Subcutaneous abdominal adipose tissue (tissue), 5 donors: ENCODE data around the gene CD7.

ENCODE experiments used
- H3K27ac ChIP-seq: one replicate; pipeline ENCODE4 v1.7.0; 2013; ENCODE audit warnings: low read depth, mild to moderate bottlenecking, inconsistent platforms, low read length, moderate library complexity
- H3K27me3 ChIP-seq, 5 donors: one replicate each; pipeline ENCODE4 v1.7.0; 2013; ENCODE audit warnings: low read length in 5 of 5, inconsistent platforms in 1 of 5; ENCODE audit not compliant: control insufficient read depth in 5 of 5, insufficient read depth in 4 of 5
- H3K36me3 ChIP-seq, 5 donors: one replicate each; pipeline ENCODE4 v1.7.0; 2013; ENCODE audit warnings: low read length in 5 of 5; ENCODE audit not compliant: control insufficient read depth in 5 of 5, insufficient read depth in 5 of 5
- H3K4me1 ChIP-seq, 5 donors: one replicate each; pipeline ENCODE4 v1.7.0; 2013; ENCODE audit warnings: low read length in 5 of 5, mild to moderate bottlenecking in 3 of 5, moderate library complexity in 1 of 5; ENCODE audit not compliant: control insufficient read depth in 5 of 5, insufficient read depth in 5 of 5
- H3K4me3 ChIP-seq, 5 donors: one replicate each; pipeline ENCODE4 v1.7.0; 2013; ENCODE audit warnings: low read length in 5 of 5, low read depth in 1 of 5
- H3K9ac ChIP-seq, 5 donors: one replicate each; pipeline ENCODE4 v1.7.0; 2013; ENCODE audit warnings: low read length in 5 of 5, mild to moderate bottlenecking in 4 of 5, moderate library complexity in 3 of 5
- H3K9me3 ChIP-seq, 5 donors: one replicate each; pipeline ENCODE4 v1.7.0; 2013; ENCODE audit warnings: low read length in 5 of 5; ENCODE audit not compliant: control insufficient read depth in 5 of 5
- donor health status: healthy.
- donor health status: healthy.
- donor health status: healthy.
- donor health status: healthy.
- donor health status: healthy.

The CD7 gene

DNA sequence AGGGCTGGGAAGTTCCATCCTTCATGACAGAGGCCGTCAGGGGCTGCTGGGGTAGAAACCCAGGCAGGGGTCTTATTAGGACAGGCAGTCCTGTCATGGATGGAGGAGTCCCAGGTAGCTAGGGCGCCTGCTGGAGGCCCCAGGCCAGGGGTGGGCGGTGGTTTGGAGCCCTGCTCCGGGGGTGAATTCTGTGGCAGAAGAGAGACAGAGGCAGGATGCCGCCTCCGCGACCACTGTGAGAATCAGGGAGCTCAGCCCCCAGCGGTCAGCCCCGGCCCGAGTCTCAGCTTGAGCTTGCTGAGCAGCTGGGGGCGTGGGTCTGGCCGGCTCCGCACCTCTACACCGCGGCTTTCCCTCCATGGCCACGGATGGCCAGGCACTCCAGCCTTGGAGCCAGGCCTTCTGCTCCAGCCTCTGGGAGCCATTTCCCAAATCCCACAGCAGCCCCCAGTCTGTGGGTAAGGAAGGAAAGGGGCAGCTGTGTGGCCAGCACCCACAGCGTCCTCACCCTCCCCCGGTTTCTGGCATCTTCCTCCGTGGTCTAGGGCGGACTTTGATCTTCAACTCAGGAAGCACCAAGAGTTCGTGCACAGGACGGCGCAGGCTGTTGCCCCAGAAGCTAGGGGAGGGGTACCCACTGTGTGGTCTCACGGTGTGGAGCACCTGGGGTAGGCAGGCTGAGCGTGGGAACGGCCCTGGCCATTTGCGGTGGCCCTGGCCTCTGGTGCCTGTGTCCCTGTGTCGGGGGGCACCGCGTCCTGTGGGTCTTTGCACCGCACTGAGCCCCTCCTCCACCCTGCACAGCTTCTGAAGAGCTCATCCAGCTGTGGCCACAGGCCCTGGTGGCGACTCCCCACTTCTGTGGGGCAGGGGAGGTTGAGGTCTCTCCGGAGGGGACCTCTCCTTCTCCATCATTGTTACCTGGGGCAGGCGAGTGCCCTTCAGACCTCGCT is 14.1 kb downstream of the CD7 start:
- no peaks in the 10 kb centered on the region for H3K36me3 ChIP-seq
- peaks cover 3 to 21% (median 7%) of the 10 kb centered on the region in 5 donors for H3K27me3 ChIP-seq
- no peak overlapping the region for H3K27ac ChIP-seq
- H3K9ac ChIP-seq: no peak overlapping the region
- no peaks in the 10 kb centered on the region for H3K9me3 ChIP-seq
- peaks cover 0 to 18% (median 9%) of the 10 kb centered on the region in 5 donors for H3K4me1 ChIP-seq
- no peak overlapping the region for H3K4me3 ChIP-seq

- Histone ChIP-seq H3K9ac (no peak overlapping the region), H3K4me1 (peaks cover 0 to 25% (median 16%) of the 10 kb centered on the region in 5 donors), H3K27ac (no peak overlapping the region), H3K27me3 (peaks cover 0 to 21% (median 7%) of the 10 kb centered on the region in 5 donors), H3K36me3 (no peaks in the 10 kb centered on the region), H3K4me3 (no peak overlapping the region), H3K9me3 (no peaks in the 10 kb centered on the region)
Observed at GRCh38 chr17:82302568-82302963, 14.8 kb downstream of the CD7 start.

DNA sequence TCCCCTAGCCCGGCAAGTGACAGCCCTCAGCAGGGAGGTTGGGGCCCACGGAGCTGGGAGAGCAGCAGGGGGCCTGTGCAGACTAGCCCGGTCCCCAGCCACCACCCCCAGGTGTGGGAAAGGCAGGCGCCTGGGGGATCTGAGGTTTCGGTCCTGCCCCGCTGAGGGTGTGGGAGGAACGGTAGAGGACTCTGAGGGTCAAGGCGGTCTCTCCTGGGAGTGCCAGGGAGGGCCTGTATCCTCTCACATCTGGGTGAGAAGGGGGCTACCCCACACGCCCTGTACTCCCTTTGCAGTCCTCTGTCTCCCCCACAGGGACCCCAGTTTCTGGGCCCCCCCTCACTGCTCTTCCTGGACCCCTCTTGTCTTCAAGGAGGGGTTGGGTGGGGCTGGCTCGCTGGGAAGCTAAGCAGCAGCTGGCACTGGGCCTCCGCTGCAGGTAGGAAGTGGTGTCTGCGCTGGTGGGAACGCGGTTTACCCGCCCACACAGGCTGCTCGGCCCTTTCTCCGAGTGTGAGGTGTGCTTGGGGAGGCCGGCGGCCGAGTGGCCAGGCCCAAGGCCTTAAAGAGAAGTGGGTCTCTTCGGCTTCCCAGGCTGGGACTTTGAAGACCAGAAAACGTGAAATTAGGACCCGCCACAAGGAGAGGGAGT is 15.4 kb downstream of the CD7 start:
- Histone ChIP-seq H3K36me3 (no peaks in the 10 kb centered on the region), H3K4me1 (peaks cover 1 to 31% (median 21%) of the 10 kb centered on the region in 5 donors), H3K27ac (no peak overlapping the region), H3K4me3 (no peak overlapping the region), H3K9ac (no peak overlapping the region), H3K9me3 (no peaks in the 10 kb centered on the region), H3K27me3 (peaks cover 0 to 21% (median 9%) of the 10 kb centered on the region in 5 donors)

DNA sequence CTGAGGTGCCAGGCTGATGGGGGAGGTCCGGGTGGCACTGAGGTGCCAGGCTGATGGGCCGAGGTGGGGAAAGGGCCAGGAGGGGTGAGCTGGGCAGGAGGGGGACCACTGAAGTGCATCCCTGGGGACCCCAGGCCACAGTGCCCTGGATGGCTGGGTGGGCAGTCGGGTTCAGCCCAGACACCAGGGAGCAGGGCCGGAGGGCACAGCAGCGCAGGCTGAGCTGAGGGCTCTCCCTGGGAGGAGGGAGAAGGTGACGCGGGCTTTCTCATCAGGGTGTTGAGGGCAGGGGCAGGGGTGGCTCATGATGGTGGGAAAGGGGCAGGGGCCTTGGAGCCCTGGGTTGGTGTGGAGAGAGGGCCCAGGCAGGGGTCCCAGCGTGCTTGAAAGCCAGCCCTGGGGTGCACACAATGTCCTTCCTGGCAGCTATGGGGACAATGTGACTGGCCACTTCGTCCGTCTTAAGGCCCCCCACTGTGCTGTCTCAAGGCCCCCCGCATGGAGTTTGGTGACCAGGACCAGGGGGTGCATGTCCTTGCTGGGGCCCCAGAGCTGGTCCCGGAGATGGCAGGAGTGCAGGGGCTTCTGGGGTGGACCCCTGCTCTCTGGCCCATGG is 16.0 kb downstream of the CD7 start:
- H3K4me3 ChIP-seq: no peak overlapping the region
- H3K36me3 ChIP-seq: no peaks in the 10 kb centered on the region
- H3K27me3 ChIP-seq: peaks cover 0 to 21% (median 9%) of the 10 kb centered on the region in 5 donors
- H3K27ac ChIP-seq: no peak overlapping the region
- H3K9me3 ChIP-seq: no peaks in the 10 kb centered on the region
- no peak overlapping the region for H3K9ac ChIP-seq
- H3K4me1 ChIP-seq: peaks cover 3 to 36% (median 25%) of the 10 kb centered on the region in 5 donors

GRCh38 chr17:82300707-82301270 is 16.6 kb downstream of the CD7 start:
- H3K9ac ChIP-seq: no peak overlapping the region
- peaks cover 4 to 38% (median 25%) of the 10 kb centered on the region in 5 donors for H3K4me1 ChIP-seq
- no peaks in the 10 kb centered on the region for H3K9me3 ChIP-seq
- H3K27ac ChIP-seq: no peak overlapping the region
- H3K36me3 ChIP-seq: no peaks in the 10 kb centered on the region
- H3K27me3 ChIP-seq: peaks cover 0 to 19% (median 9%) of the 10 kb centered on the region in 5 donors
- no peak overlapping the region for H3K4me3 ChIP-seq

- H3K4me1 ChIP-seq: peaks cover 4 to 38% (median 25%) of the 10 kb centered on the region in 5 donors
- H3K27ac ChIP-seq: no peak overlapping the region
- no peaks in the 10 kb centered on the region for H3K9me3 ChIP-seq
Observed at GRCh38 chr17:82300228-82300627, 17.2 kb downstream of the CD7 start.

DNA sequence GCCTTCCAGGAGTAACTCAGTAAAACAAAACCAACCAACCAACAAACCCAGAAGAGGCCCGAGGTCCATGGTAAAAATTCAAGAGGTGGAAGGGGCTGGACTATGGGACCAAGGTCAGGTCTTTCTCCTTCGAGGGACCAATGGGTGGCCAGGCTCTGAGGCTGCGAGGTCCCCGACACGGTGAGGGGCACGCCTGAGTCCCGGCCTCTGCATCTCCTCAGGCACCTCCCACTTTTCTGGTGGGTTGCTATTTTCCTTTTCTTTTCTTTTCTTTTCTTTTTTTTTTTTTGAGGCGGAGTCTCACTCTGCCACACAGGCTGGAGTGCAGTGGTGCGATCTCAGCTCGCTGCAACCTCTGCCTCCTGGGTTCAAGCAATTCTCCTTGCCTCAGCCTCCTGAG is 18.0 kb downstream of the CD7 start:
- peaks cover 4 to 38% (median 28%) of the 10 kb centered on the region in 5 donors for H3K4me1 ChIP-seq
- peaks cover 0 to 19% (median 7%) of the 10 kb centered on the region in 5 donors for H3K27me3 ChIP-seq
- no peak overlapping the region for H3K4me3 ChIP-seq
- H3K36me3 ChIP-seq: no peaks in the 10 kb centered on the region
- no peak overlapping the region for H3K9ac ChIP-seq
- H3K9me3 ChIP-seq: no peaks in the 10 kb centered on the region
- H3K27ac ChIP-seq: no peak overlapping the region

More at GRCh38 chr17:82300228-82300627, 17.2 kb downstream of the CD7 start:
- no peak overlapping the region for H3K9ac ChIP-seq
- no peaks in the 10 kb centered on the region for H3K36me3 ChIP-seq
- H3K4me3 ChIP-seq: no peak overlapping the region
- peaks cover 0 to 19% (median 7%) of the 10 kb centered on the region in 5 donors for H3K27me3 ChIP-seq

DNA sequence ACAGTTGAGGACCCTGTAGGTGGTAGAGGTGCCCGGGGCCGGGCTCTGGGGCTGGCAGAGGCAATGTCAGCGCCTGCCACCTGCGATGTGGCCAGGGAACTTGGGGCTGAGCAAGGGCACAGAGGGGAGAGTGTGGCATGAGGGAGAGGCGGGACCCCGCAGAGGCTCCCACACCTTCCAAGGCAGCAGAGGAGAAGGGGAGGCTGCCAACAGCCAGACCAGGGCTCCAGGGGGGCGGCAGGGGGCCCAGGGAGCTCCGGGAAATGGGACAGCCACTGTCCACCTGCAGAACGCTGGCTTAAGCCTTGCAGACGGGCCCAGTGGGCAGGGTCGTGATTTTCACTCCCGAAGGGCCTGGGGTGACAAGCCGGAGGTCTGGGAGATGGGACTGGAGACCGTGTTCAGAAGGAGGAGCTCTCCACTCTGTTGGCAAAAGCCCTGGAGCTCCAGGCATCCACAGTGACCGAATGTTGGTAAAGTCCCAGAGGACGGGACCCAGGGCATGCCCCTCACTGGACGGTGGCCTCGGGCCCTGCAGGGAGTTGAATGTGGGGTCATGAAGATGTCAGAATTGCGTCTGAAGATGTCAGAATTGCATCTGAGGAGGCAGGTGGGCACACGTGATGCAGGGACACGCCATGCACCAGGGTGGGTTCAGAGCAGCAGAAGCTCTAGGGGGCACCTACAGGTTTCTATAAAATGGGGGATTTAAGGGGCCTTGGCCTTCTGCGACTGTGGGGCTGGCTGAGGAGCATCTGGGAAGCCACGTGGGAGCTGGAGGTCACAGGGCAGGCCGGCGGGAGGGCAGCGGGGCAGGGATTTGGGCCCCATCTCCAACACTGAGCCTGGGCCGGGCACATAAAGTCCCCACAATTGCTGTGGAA is 18.6 kb downstream of the CD7 start:
- Histone ChIP-seq H3K4me1 (peaks cover 4 to 41% (median 31%) of the 10 kb centered on the region in 5 donors), H3K9ac (peak overlapping the region in 4 of 5 donors; percentile 22 to 73 (median 56)), H3K27me3 (peaks cover 0 to 19% (median 7%) of the 10 kb centered on the region in 5 donors), H3K4me3 (peak overlapping the region in 4 of 5 donors; percentile 63 to 72 (median 68)), H3K27ac (peak overlapping the region; percentile 84), H3K9me3 (no peaks in the 10 kb centered on the region), H3K36me3 (no peaks in the 10 kb centered on the region)
